Measurements from ENCODE around the gene TRAPPC13.

- TF ChIP-seq ZNF746 (CRISPR knock-in tag; IDR thresholded peaks at IDR 0.05): no peak
- no peak for TF ChIP-seq NR2F1 (CRISPR knock-in tag; IDR thresholded peaks at IDR 0.05)
- TF ChIP-seq SNRNP70 (IDR thresholded peaks at IDR 0.05; ENCODE audit: low read depth, low read length): no peak
- TF ChIP-seq HOMEZ (CRISPR knock-in tag; IDR thresholded peaks at IDR 0.05; ENCODE audit: low read depth): no peak
- TF ChIP-seq PBX2 (CRISPR knock-in tag; IDR thresholded peaks at IDR 0.05): no peak
- no peak for TF ChIP-seq CTCF (CRISPR knock-in tag; IDR thresholded peaks at IDR 0.05)
- no peak for TF ChIP-seq MTF1 (CRISPR knock-in tag; IDR thresholded peaks at IDR 0.05)
- no peak for TF ChIP-seq ZBTB26 (CRISPR knock-in tag; IDR thresholded peaks at IDR 0.05; ENCODE audit: borderline replicate concordance)
- no peak for TF ChIP-seq MAX (IDR thresholded peaks at IDR 0.05)
- no peak for TF ChIP-seq YEATS4 (CRISPR knock-in tag; IDR thresholded peaks at IDR 0.05; ENCODE audit: borderline replicate concordance)
- no peak for TF ChIP-seq PAXIP1 (CRISPR knock-in tag; conservative IDR thresholded peaks at IDR 0.05)
- no peak for TF ChIP-seq EED (CRISPR knock-in tag; IDR thresholded peaks at IDR 0.05)
- TF ChIP-seq TCF7 (IDR thresholded peaks at IDR 0.05; ENCODE audit: low read depth): no peak
Observed at GRCh38 chr5:65682148-65682547, 57.3 kb downstream of the TRAPPC13 start.
